ENCODE results near the gene FAHD2A.
A peak's percentile ranks its signal among the peaks of the same experiment; 100 is the strongest.
"Not testable (repeated sequence)": the region's sequence is repeated elsewhere in the genome, so short reads cannot be mapped to it uniquely, and the experiment has no call there.

Gene FAHD2A

DNA sequence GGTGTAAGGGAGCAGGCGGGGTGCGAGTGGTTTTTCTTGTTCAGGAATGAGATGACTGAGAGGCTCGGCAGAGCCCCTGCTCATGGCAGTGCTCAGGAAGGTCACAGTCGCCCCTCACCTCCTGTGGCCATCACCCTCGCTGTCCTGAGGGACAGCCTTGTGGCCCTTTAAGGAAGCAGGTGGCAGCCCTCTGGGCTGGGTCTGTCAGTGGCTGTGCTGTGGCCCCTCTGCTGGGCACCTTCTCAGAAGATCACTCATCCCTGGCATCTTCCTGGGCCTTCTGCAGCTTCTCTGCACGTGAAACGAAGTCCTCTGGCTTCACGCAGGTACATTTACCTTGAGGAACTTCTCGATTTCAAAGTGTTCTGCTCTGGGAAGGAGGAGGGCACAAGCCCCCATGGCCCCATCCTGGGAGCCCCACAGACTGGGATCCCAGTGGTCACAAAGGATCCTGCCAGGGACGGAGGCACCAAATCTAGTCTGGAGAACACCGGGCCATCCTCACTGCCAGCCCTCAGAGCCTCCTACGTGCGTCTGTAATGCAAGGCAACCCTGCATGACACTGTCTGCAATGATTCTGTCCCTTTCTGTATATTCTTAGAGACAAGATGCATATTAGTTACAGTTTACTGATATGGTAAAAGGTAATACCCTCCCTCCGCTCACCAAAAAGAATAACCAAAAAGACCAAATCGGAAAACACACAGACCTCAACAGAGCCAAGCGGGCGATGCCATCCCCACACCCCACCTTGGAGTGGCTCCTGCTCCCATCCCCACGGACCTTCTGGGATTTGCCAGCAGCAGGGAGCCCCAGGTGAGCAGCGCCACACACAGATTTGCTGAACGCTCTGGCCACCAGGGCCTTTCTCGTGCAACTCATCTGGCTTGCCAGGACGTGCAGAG, 25.9 kb upstream of the FAHD2A start:
- DNase-seq: no peak

- no peak for DNase-seq
Measured at GRCh38 chr2:95377216-95378123, 25.0 kb upstream of the FAHD2A start.

- DNase-seq: not testable (repeated sequence)
Measured at GRCh38 chr2:95378281-95378680, 24.2 kb upstream of the FAHD2A start.

- peak in 1 of 2 donors; percentile 6 for DNase-seq
Measured at GRCh38 chr2:95379371-95379831, 23.1 kb upstream of the FAHD2A start.

DNA sequence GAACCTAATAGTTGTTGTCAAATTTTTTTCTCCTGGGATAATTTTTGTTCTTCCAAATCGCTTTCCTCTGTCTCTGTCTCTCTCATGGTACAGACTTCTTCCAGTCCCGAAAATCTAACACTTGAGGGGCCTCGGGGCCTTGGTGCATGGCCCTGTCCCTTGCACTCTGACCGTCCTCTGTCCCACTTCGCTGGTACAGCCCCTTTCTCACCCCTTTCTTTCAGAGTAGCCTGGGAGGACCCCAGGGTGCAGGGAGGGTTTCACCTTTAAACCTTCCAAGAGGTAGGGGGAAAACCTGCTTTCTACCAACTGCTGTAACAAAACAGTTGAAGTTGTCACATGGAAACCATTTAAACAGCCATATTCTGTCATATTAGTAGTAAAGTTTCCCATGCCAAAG, 22.2 kb upstream of the FAHD2A start:
- no peak for DNase-seq

- no peak for DNase-seq
Measured at GRCh38 chr2:95380731-95381130, 21.8 kb upstream of the FAHD2A start.

DNA sequence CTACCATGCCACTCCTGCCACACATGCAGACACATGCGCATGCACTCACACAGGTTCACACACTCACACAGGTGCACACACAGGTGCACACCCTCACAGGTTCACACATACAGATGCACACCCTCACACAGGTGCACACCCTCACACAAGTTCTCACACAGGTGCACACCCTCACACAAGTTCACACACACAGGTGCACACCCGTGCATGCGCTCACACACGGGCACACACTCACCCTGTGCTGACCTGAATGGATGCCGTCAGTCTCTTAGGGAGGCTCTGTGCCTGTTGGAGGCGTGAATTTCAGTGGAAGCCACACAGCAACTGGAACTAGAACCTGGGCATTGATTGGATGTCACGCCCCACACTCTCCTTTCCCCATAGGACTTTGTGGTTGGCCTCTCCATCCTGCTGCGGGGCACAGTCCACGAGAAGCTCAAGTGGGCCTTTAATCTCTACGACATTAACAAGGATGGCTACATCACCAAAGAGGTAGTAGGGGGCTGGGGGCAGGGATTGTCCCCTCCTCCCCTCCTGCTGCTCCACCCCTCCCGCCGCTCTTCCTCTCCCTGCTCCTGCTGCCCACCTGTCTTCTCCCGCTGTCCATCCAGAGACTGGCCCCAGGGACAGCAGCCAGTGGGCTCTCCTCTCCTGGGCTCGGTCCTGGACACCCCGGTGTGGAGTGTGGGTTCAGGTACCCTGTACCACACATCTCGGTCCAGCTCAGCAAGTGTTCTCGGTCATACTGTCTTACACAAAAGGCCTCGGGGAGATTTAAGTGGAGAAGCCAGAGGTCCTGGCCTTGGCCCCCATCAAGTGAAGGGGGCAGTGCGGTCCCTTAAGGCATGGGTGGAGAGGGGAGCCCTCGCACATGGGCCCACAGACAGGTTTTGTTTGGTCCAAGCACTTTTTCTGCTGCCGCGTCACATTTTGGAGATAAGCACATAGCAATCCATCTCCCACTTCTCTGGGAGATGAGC, 21.0 kb upstream of the FAHD2A start:
- no peak for DNase-seq

DNA sequence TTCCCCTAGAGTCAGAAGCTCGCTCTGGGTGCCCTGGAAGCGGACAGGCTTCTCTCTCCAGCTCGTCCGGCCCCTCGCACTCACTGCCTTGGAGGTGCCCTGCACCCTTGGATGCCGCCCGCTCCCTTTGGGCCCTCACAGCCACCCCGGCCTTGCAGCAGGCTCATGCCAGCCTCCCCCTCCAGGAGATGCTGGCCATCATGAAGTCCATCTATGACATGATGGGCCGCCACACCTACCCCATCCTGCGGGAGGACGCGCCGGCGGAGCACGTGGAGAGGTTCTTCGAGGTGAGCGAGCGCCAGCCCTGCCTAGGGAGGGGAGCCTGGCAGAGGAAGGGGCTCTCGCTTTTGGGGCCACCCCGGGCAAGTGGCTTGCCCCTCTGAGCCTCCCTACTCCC, 20.3 kb upstream of the FAHD2A start:
- DNase-seq: no peak

DNA sequence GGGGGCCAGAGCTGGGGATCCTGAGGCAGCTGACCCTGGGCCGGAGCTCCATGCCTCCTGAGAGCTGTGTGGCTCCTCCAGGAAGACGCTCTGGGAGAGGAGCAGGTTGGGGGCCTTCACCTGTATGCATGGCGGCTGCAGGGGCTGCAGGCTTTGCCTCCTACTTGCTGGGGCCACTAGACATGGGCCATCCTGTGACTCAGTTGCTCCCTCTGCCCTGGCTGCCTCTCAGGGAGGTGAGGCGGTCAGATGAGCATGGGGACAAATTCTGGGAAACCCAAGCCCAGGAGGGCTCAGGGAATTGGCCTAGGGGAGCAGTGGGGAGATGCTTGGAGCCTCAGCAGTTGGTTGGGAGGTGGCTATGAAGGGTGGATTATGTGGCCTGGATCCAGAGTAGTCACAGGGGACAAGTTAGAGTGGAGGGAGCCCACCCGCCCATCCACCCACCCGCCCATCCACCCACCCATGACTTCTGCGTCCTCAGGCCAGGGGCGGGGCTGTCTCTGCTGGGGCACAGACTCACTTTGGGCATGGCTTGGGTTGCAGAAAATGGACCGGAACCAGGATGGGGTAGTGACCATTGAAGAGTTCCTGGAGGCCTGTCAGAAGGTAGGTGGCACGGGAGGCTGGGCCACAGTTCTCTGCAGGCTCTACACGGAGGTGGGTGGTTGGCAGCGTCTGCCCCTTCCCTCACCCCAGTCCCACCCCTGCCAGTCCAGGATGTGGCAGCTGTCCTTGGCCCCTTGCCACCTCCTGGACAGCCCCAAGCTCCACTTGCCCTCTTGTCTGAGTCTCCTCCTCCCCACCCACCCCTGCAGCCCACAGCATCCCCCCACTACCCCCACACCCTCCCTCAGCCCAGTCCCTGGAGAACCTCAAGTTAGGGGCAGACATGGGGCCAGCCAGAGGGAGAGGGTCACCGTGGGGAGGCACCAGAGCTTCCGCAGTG, 19.5 kb upstream of the FAHD2A start:
- DNase-seq: no peak

GRCh38 chr2:95383635-95384027, 18.9 kb upstream of the FAHD2A start:
- no peak for DNase-seq

GRCh38 chr2:95384854-95385569, 17.5 kb upstream of the FAHD2A start:
- DNase-seq: no peak

GRCh38 chr2:95385570-95385984, 16.9 kb upstream of the FAHD2A start:
- DNase-seq: no peak

DNA sequence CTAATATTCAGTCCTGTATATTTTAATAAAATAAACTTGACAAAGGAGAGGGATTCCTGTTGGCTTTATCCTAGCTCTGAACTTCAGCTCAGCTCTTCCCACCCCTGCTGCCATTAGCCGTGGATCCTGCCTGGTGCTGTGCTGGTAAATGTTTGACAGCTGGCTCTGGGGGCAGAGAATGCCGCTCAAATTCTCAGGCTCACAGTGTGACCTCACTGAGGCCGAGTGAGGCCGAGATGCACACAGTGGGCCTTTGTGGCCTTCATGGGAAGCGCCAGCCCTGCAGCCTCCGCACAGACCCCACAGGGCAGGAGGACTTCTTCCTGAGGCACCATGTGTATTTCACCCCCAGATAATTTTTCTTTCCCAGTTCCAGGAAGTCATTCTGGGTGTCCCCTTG, 16.5 kb upstream of the FAHD2A start:
- DNase-seq: no peak

DNA sequence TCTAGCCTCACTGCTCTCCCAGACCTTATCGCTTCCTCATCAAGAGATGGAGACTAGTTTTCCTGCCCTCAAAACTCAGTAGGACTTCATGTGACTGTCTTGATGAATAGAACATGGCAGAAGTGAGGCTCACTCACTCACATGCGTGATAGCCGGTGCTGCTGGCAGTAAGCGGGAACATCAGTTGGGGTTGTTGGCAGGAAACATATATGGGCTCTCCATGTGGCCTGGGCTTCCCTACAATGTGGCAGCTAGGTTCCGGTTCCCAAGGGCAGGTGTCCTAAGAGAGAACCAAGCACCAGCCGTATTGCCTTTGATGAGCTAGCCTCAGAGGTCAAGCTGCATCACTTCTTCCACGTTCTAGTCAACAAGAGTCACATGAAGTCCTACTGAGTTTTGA, 15.2 kb upstream of the FAHD2A start:
- DNase-seq: no peak

DNA sequence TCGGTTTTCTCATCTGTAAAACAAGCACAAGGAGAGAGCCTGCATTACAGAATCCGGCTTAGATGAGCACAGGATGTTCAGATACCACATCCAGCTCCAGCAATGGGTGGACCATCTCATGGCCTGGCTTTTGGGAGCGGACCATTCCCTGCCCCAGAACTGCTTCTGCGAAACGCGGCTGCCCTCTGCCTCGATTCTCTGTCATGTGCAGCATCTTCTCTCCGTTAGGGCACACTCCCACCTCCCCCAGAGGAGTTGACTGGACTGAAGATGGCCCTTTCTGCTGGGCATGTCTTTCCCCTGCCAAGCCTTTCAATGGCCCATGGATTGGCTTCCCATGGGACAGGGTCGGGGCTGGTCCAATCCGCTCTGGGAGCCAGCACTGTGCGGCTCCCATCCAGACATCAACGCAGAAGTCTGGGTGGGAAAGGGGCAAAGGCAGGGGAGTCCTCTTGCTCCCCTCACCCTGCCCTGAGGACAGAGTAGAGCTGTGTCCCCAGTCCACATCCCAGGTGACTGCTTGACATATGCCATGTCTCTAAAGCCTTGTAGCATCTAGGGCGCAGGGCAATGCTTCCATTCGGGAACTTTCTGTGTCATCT, 14.3 kb upstream of the FAHD2A start:
- no peak for DNase-seq

GRCh38 chr2:95388856-95389244, 13.7 kb upstream of the FAHD2A start:
- no peak for DNase-seq

DNA sequence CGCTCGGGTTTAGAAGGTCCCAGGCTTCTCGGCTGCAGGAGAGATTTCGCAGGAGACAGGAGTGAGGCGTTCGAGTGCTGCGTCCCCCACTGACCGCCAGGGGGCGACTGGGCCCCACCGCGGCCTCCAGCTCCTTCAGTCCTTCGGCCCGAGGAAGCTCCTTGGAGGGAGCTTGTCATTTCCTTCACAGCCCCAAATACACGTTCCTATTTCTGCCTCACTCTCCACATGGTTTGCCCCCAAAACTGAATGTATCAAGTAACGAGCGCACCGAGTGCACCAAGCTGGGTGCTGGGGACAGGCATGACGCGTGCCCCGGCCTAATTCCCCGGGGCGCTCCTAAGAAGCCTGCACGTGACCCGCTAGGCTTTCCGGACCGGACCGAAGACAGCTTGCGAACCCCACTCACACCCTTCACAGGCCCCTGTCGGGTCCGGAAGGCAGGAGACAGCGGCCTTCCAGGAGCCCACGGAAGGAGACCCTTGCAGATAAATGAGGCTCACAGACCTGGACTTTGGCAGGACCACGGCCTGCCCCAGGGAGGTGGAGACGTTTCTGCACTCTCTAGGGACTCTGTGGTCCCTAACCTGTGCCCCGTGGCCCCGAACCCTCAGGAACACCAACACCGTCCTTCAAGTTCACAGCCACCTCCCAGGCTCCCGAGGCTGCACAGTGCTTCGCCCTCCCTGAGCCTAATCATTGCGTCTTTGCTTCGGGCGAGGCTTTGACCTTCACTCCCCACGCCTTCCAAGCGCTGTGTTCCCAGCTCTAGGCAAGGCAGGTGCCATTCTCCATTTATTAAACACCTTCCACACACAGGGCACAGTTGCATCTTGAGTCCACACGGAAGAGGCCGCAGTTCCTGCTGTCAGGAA, 13.0 kb upstream of the FAHD2A start:
- peak in 1 of 2 donors; percentile 35 for DNase-seq

DNA sequence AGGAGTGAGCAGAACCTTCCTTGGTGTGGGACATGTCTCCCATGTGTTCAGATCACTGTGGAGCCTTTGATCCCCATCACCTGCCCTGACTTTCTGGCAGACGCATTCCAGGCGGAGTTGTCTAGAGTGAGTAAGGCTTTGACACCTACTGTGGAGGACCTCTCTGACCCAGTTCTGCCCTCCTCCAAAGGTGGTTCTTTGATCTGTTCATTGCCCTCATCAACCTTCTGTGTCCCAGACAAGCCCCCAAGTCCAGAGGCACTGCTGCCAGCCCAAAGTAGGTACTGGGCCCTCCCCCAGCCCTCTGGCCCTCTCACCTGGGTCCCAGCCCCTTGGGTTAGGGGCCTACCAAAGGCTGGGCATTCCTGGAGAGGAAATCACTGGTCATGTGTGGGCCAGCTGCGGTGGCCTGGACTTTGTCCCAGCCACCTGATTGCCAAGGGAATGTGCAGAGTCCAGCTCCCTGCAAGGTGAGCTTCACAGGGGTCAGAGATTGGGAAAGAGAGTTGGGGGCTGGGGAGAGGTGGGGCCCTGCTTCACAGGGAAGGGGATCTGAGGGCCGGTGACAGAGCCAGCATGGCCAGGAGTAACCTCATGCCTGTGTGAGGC, 12.1 kb upstream of the FAHD2A start:
- DNase-seq: no peak

DNA sequence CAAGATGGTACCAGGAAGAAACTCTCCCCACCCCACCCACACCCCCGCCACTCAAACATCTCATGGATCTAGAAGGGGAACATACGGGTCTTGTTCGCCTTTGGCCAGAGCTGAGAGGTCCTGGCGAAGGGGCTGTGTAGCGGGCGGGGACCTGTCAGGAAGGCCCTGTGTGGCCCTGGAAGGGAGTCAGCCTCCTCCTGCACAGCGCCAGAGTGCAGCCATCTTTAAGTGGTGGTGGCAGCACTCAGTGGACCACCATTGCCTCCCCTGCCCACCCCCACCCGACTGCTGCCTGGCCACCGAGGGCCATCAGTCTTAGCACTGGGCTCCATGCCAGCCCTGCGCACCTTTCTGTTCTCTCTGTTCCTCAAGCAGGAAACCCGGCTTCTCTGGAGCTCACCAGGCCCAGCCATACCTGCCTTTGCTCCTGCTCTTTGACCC, 11.6 kb upstream of the FAHD2A start:
- DNase-seq: no peak
